GM18909 (cell line): ENCODE measurements around the gene ORM1.

Experiments
- ATAC-seq: cut with Tn5 transposase; IDR thresholded peaks from one replicate; pipeline ENCODE4 v1.9.1; 2021; ENCODE audit warnings: mild to moderate bottlenecking; ENCODE audit not compliant: unreplicated experiment, poor library complexity

Gene ORM1

GRCh38 chr9:114361542-114361941, 38.6 kb downstream of the ORM1 start:
- no peak for ATAC-seq

DNA sequence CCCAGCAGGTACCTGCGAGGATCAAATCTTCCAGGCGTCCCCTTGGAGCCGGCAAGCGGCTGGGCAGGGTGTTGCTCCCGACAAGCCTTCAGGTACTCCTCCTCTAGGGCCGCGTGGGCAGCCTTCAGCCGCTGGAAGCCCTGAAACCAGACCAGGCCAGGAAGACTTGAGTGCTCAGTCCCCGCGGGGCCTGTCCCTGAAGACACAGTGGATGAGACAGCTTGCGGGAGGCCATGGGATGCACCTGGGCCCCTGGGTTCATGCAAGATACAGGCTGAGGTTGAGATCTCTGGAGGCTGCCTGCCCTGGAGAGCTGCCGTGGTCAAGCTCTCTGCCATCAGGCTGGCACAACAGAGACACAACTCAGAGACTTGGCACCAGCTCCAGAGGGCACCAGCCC, 39.5 kb downstream of the ORM1 start:
- ATAC-seq: no peak

GRCh38 chr9:114363424-114363823, 40.5 kb downstream of the ORM1 start:
- ATAC-seq: no peak

GRCh38 chr9:114364134-114365041, 41.5 kb downstream of the ORM1 start:
- no peak for ATAC-seq

DNA sequence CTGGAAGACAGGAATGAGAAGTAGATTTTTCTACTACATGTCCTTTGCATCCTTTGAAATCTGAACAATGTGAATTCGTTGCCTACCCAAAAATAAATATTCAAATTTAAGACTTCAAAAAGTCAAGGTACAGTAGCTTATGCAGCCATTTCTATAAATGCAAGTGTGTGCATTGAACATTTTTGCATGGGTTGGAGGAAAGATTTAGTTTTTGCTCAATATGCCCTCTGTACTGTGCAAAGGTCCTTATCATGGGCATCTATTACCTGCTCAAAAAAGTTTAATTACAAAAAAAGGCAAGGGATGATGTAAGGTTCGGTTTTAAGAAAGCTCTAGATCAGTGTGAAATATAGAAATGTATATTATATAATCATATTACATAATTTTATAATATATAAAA, 42.3 kb downstream of the ORM1 start:
- ATAC-seq: no peak

DNA sequence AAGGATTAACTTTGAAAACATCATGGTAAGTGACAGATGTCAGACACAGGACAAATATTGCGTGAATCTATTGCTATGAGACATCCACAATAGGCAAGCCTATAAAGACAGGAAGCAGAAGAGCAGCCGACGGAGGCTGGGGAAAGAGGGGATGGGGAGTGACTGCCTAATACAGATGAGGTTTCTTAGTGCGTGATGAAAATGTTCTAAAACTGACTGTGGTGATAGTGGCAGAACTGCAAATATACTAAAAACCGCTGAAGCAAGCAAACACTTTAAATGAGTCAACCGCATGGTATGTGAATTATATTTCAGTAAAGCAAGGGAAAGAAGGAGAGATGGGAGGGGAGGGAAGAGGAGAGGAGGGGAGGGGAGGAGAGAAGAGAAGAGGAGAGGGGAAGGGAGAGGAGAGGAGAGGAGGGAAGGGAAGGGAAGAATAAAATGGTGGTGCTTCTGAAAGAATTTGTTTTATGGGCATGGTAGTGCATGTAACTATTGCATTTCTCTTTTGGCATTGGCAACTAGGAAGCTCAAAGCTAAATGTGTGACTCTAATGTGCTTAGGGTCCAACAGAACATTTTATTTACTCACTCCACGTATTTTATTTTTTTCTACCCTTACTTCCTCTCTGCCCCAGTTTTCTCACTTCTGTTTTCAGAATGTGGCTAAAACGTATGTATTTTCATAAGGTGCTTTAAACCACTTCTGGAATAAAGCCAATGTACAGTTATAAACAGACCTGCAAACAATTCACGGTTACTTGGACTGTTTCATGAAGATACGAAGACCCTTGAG, 43.6 kb downstream of the ORM1 start:
- ATAC-seq: peak; percentile 50

- ATAC-seq: no peak
Measured at GRCh38 chr9:114367366-114367765, 44.5 kb downstream of the ORM1 start.

DNA sequence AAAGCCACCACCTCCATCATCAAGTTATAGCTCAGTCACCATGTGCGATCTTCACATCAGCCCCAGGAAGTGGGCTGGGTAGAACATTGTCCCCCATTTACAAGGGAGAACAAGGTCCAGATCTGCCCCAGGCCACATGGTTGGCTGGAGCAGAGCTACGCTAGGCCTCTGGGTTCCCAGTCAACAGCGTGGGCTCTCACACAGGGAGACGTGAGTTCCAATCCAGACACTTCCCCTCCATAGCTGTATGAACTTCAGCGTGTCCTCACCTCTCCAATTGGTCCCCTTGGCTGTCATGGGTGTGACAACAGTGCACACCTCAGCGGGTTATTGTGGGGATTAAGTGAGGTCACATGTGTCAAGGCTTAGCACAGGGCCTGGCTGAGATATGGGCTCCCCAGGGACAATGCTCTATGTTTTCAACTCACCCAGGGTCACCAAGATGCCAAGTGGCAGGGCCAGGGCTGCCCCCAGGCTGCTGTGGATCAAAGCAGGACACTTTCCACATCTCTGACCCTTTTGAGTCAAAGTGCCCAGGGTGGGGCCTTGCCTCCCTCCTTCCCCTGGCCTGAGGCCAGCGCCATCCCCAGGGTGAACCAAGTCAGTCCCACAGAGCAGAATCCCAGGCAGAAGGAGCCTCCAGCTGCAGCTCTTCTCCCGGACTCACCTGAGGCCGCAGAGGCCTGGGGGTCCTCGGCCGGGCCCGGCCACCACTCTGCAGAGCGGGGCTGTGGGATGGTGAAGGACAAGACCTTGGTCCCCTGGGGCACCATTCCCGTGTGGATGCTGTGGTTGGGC, 45.1 kb downstream of the ORM1 start:
- ATAC-seq: no peak

- ATAC-seq: no peak
Measured at GRCh38 chr9:114369216-114370130, 46.6 kb downstream of the ORM1 start.

DNA sequence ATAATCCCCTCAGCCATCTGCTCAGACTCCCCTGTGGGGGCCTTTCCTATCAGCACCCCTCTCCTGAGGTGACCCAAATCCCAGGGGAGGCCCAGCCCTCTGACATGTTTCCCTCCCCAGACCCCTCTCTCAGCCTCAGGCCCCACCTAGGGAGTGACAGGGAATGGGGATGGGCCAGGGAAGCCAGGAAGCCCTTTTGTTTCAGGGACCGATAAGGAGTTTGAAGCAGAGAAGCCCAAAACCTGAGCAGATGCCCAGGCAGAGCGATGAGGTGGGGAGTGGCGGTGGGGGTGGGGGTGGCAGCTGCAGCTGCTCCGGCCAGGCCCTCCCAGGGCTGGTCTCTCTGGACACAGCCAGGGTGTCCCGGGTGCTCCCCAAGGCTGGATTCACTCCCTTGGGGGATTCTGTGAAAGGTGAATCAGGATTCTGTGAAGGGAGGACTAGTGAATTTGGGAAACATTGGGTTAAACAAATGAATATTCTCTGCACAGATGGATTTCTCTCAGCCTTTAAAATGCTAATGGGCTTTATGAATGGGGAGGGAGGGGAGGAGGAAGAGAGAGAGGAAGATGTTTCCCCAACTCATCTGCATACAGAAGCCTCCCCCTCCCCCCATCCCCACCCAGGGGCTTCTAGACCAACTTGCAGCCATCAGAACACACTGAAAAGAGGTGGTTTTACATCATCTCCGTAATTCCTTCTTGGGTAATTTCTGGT, 47.5 kb downstream of the ORM1 start:
- ATAC-seq: no peak

DNA sequence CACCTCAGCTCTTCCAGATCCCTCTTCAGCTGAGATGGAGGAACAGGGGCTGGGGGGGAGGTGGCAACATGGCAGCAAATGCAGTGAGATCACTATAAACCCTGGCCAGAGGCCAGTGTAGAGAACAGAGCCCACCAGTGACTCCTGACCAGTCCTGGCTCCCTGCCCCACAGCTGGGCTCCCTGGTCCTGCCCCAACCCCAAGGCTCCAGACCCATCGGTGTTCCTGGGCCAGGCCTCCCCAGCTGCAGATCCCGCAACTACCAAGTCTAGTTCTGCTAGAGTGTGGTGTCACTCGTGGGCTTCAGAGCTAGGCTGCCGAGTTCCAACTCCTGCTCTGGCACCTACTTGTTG, 48.0 kb downstream of the ORM1 start:
- ATAC-seq: no peak

GRCh38 chr9:114371343-114371944, 48.5 kb downstream of the ORM1 start:
- ATAC-seq: no peak

- peak; percentile 41 for ATAC-seq
Measured at GRCh38 chr9:114371973-114372917, 49.3 kb downstream of the ORM1 start.

DNA sequence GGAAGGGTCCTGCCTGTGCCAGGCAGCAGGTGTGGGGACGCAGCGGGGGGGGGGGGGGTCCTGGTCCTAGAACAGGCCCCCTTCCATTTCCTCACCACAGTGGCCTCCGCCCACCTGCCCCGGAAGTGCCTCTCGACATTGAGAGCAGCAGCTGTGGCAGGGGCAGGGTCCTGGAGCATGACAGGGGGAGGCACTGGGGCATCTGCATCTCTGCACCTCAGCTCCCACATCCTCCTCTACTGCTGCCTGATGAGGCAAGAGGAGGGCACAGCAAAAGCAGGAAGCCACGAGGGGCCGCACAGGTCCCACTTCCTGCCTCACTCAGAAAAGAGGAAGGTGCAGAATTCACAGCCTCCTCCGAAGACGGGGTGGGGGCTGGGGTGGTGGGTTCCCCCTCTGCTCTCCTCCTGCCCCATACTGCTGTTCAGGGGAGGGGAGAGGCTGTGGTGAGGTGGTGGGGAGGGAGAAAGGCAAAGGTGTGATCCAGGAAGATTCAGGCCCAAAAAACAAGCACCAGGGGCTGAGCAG, 50.1 kb downstream of the ORM1 start:
- peak; percentile 95 for ATAC-seq

DNA sequence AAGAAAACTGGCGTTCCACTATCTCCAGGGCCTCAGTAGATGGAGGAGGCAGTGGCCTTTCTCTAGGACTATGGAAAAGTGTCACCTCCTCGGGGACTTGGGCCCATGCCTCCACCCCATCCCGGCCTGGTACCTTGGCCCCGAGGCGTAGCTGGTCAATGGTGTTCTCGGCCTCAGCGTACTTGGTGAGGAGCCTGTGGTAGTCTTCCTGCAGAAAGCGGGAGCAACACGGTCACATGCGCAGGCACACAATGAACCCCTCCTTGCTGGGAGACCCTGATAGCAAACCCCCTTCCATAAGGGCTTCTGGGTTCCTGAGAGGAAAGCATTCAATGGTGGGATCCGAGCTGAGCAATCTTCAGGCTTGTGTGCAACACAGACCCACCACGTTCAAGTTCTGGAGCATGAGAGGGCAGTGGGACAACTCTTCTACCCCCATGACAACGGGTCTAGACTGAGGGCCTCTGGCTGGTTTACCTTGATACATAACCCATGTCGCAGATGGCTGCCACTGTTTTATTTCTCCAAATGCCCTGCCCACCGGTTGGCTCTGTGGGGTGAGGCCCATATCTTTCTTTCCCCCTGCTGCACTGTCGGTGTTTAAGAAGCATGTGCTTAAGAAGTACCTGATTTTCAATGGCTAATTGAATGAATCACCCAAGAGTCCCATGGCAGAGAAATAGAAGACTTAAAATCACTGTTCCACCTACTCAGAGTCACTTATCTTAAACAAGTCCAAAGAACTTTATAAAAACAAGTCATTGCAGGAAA, 51.2 kb downstream of the ORM1 start:
- no peak for ATAC-seq

- no peak for ATAC-seq
Measured at GRCh38 chr9:114374936-114375335, 52.0 kb downstream of the ORM1 start.
